ENCODE results near the gene PIGT.

Gene PIGT

GRCh38 chr20:45413479-45413878 is 2.5 kb upstream of the PIGT start:
- no peak overlapping the region for H3K4me3 ChIP-seq (ENCODE audit: low read depth in 1 of 2, low read length in 2 of 2)
- peaks cover 30% of the 10 kb centered on the region for H3K4me1 ChIP-seq (ENCODE audit: insufficient read depth, low read length)
- H3K27ac ChIP-seq (ENCODE audit: low read depth, low read length), result no peak overlapping the region

GRCh38 chr20:45416917-45417316 is 976 bp downstream of the PIGT start:
- Histone ChIP-seq H3K36me3 (ENCODE audit: insufficient read depth, low read length) (peaks cover 38% of the 10 kb centered on the region), H3K27ac (ENCODE audit: low read depth, low read length) (no peak overlapping the region), H3K4me1 (ENCODE audit: insufficient read depth, low read length) (peaks cover 31% of the 10 kb centered on the region), H3K9me3 (ENCODE audit: low read length) (no peaks in the 10 kb centered on the region), H3K4me3 (ENCODE audit: low read depth in 1 of 2, low read length in 2 of 2) (peak overlapping the region in 1 of 2 donors; percentile 82), H3K27me3 (ENCODE audit: control insufficient read depth in 1 of 2, insufficient read depth in 2 of 2, low read length in 2 of 2) (no peaks in the 10 kb centered on the region), H3K9ac (ENCODE audit: low read length) (no peak overlapping the region)

More at GRCh38 chr20:45413479-45413878, 2.5 kb upstream of the PIGT start:
- Histone ChIP-seq H3K9ac (ENCODE audit: low read length) (no peak overlapping the region), H3K36me3 (ENCODE audit: insufficient read depth, low read length) (peaks cover 44% of the 10 kb centered on the region), H3K9me3 (ENCODE audit: low read length) (no peaks in the 10 kb centered on the region), H3K27me3 (ENCODE audit: control insufficient read depth in 1 of 2, insufficient read depth in 2 of 2, low read length in 2 of 2) (no peaks in the 10 kb centered on the region)

GRCh38 chr20:45419188-45420091 is 3.5 kb downstream of the PIGT start:
- Histone ChIP-seq H3K27ac (ENCODE audit: low read depth, low read length) (no peak overlapping the region), H3K36me3 (ENCODE audit: insufficient read depth, low read length) (peaks cover 47% of the 10 kb centered on the region), H3K9ac (ENCODE audit: low read length) (no peak overlapping the region)

GRCh38 chr20:45420125-45420524 is 4.2 kb downstream of the PIGT start:
- Histone ChIP-seq H3K27me3 (ENCODE audit: control insufficient read depth in 1 of 2, insufficient read depth in 2 of 2, low read length in 2 of 2) (no peaks in the 10 kb centered on the region), H3K9ac (ENCODE audit: low read length) (no peak overlapping the region), H3K4me1 (ENCODE audit: insufficient read depth, low read length) (peaks cover 31% of the 10 kb centered on the region), H3K36me3 (ENCODE audit: insufficient read depth, low read length) (peaks cover 50% of the 10 kb centered on the region), H3K4me3 (ENCODE audit: low read depth in 1 of 2, low read length in 2 of 2) (no peak overlapping the region), H3K9me3 (ENCODE audit: low read length) (no peaks in the 10 kb centered on the region), H3K27ac (ENCODE audit: low read depth, low read length) (no peak overlapping the region)

More at GRCh38 chr20:45419188-45420091, 3.5 kb downstream of the PIGT start:
- Histone ChIP-seq H3K4me1 (ENCODE audit: insufficient read depth, low read length) (peaks cover 31% of the 10 kb centered on the region), H3K9me3 (ENCODE audit: low read length) (no peaks in the 10 kb centered on the region), H3K27me3 (ENCODE audit: control insufficient read depth in 1 of 2, insufficient read depth in 2 of 2, low read length in 2 of 2) (no peaks in the 10 kb centered on the region), H3K4me3 (ENCODE audit: low read depth in 1 of 2, low read length in 2 of 2) (no peak overlapping the region)

- no peak overlapping the region for H3K9ac ChIP-seq (ENCODE audit: low read length)
- H3K27ac ChIP-seq (ENCODE audit: low read depth, low read length), result no peak overlapping the region
- H3K4me3 ChIP-seq (ENCODE audit: low read depth in 1 of 2, low read length in 2 of 2), result no peak overlapping the region
- H3K9me3 ChIP-seq (ENCODE audit: low read length), result no peaks in the 10 kb centered on the region
- peaks cover 52% of the 10 kb centered on the region for H3K36me3 ChIP-seq (ENCODE audit: insufficient read depth, low read length)
- H3K27me3 ChIP-seq (ENCODE audit: control insufficient read depth in 1 of 2, insufficient read depth in 2 of 2, low read length in 2 of 2), result no peaks in the 10 kb centered on the region
- peaks cover 2% of the 10 kb centered on the region for H3K4me1 ChIP-seq (ENCODE audit: insufficient read depth, low read length)
Measured at GRCh38 chr20:45423700-45424099, 7.8 kb downstream of the PIGT start.

GRCh38 chr20:45425561-45425960 is 9.6 kb downstream of the PIGT start:
- Histone ChIP-seq H3K4me1 (ENCODE audit: insufficient read depth, low read length) (no peaks in the 10 kb centered on the region), H3K27me3 (ENCODE audit: control insufficient read depth in 1 of 2, insufficient read depth in 2 of 2, low read length in 2 of 2) (no peaks in the 10 kb centered on the region)

GRCh38 chr20:45426320-45427016 is 10.5 kb downstream of the PIGT start:
- no peaks in the 10 kb centered on the region for H3K27me3 ChIP-seq (ENCODE audit: control insufficient read depth in 1 of 2, insufficient read depth in 2 of 2, low read length in 2 of 2)
- H3K4me3 ChIP-seq (ENCODE audit: low read depth in 1 of 2, low read length in 2 of 2), result no peak overlapping the region
- peaks cover 30% of the 10 kb centered on the region for H3K36me3 ChIP-seq (ENCODE audit: insufficient read depth, low read length)
- H3K4me1 ChIP-seq (ENCODE audit: insufficient read depth, low read length), result no peaks in the 10 kb centered on the region
- no peak overlapping the region for H3K27ac ChIP-seq (ENCODE audit: low read depth, low read length)
- H3K9me3 ChIP-seq (ENCODE audit: low read length), result no peaks in the 10 kb centered on the region
- H3K9ac ChIP-seq (ENCODE audit: low read length), result no peak overlapping the region

More at GRCh38 chr20:45425561-45425960, 9.6 kb downstream of the PIGT start:
- H3K36me3 ChIP-seq (ENCODE audit: insufficient read depth, low read length), result peaks cover 39% of the 10 kb centered on the region
- no peak overlapping the region for H3K9ac ChIP-seq (ENCODE audit: low read length)
- no peak overlapping the region for H3K4me3 ChIP-seq (ENCODE audit: low read depth in 1 of 2, low read length in 2 of 2)
- no peak overlapping the region for H3K27ac ChIP-seq (ENCODE audit: low read depth, low read length)
- H3K9me3 ChIP-seq (ENCODE audit: low read length), result no peaks in the 10 kb centered on the region

GRCh38 chr20:45427236-45428149 is 11.6 kb downstream of the PIGT start:
- no peaks in the 10 kb centered on the region for H3K27me3 ChIP-seq (ENCODE audit: control insufficient read depth in 1 of 2, insufficient read depth in 2 of 2, low read length in 2 of 2)

GRCh38 chr20:45429618-45430017 is 13.7 kb downstream of the PIGT start:
- H3K9me3 ChIP-seq (ENCODE audit: low read length), result no peaks in the 10 kb centered on the region
- no peaks in the 10 kb centered on the region for H3K4me1 ChIP-seq (ENCODE audit: insufficient read depth, low read length)
- no peaks in the 10 kb centered on the region for H3K27me3 ChIP-seq (ENCODE audit: control insufficient read depth in 1 of 2, insufficient read depth in 2 of 2, low read length in 2 of 2)
- H3K9ac ChIP-seq (ENCODE audit: low read length), result no peak overlapping the region
- H3K36me3 ChIP-seq (ENCODE audit: insufficient read depth, low read length), result peaks cover 9% of the 10 kb centered on the region
- no peak overlapping the region for H3K4me3 ChIP-seq (ENCODE audit: low read depth in 1 of 2, low read length in 2 of 2)
- H3K27ac ChIP-seq (ENCODE audit: low read depth, low read length), result no peak overlapping the region

More at GRCh38 chr20:45427236-45428149, 11.6 kb downstream of the PIGT start:
- no peak overlapping the region for H3K27ac ChIP-seq (ENCODE audit: low read depth, low read length)
- H3K9me3 ChIP-seq (ENCODE audit: low read length), result no peaks in the 10 kb centered on the region
- H3K4me1 ChIP-seq (ENCODE audit: insufficient read depth, low read length), result no peaks in the 10 kb centered on the region
- H3K9ac ChIP-seq (ENCODE audit: low read length), result no peak overlapping the region
- H3K4me3 ChIP-seq (ENCODE audit: low read depth in 1 of 2, low read length in 2 of 2), result no peak overlapping the region
- peaks cover 24% of the 10 kb centered on the region for H3K36me3 ChIP-seq (ENCODE audit: insufficient read depth, low read length)

- Histone ChIP-seq H3K36me3 (ENCODE audit: insufficient read depth, low read length) (no peaks in the 10 kb centered on the region), H3K9me3 (ENCODE audit: low read length) (no peaks in the 10 kb centered on the region), H3K27ac (ENCODE audit: low read depth, low read length) (no peak overlapping the region), H3K9ac (ENCODE audit: low read length) (no peak overlapping the region), H3K27me3 (ENCODE audit: control insufficient read depth in 1 of 2, insufficient read depth in 2 of 2, low read length in 2 of 2) (no peaks in the 10 kb centered on the region), H3K4me3 (ENCODE audit: low read depth in 1 of 2, low read length in 2 of 2) (no peak overlapping the region), H3K4me1 (ENCODE audit: insufficient read depth, low read length) (no peaks in the 10 kb centered on the region)
Measured at GRCh38 chr20:45432294-45432693, 16.4 kb downstream of the PIGT start.

GRCh38 chr20:45433316-45433715 is 17.4 kb downstream of the PIGT start:
- no peak overlapping the region for H3K27ac ChIP-seq (ENCODE audit: low read depth, low read length)
- H3K9ac ChIP-seq (ENCODE audit: low read length), result no peak overlapping the region

More at GRCh38 chr20:45433316-45433715, 17.4 kb downstream of the PIGT start:
- Histone ChIP-seq H3K27me3 (ENCODE audit: control insufficient read depth in 1 of 2, insufficient read depth in 2 of 2, low read length in 2 of 2) (no peaks in the 10 kb centered on the region), H3K4me3 (ENCODE audit: low read depth in 1 of 2, low read length in 2 of 2) (no peak overlapping the region), H3K36me3 (ENCODE audit: insufficient read depth, low read length) (no peaks in the 10 kb centered on the region), H3K9me3 (ENCODE audit: low read length) (no peaks in the 10 kb centered on the region), H3K4me1 (ENCODE audit: insufficient read depth, low read length) (no peaks in the 10 kb centered on the region)
